Measurements from ENCODE around the gene NUFIP2. TPM values are rescaled to one million over a fixed set of nuclear protein-coding genes. Genes with fewer than 3 reads are reported as not detected.
"Not testable (repeated sequence)": the region's sequence is repeated elsewhere in the genome, so short reads cannot be mapped to it uniquely, and the experiment has no call there.

NUFIP2 gene
- 51.7 TPM for total RNA-seq
- long read RNA-seq, partial matches to known transcripts: 8 of 28 reads
- long read RNA-seq, other reads (novel, unspliced or antisense): 20 of 28 reads

- DNase-seq (ENCODE audit: low spot score): peak; percentile 99
Observed at GRCh38 chr17:29293890-29294579, at the start of gene NUFIP2. TSS of gene NUFIP2 (minus strand) at chr17:29294148. CDS start at chr17:29294059, 89 bp downstream.

- DNase-seq (ENCODE audit: low spot score): no peak
Observed at GRCh38 chr17:29342158-29342765, 48.3 kb upstream of the NUFIP2 start.

GRCh38 chr17:29341726-29342125 is 47.8 kb upstream of the NUFIP2 start:
- DNase-seq (ENCODE audit: low spot score): no peak

- not testable (repeated sequence) for DNase-seq (ENCODE audit: low spot score)
Observed at GRCh38 chr17:29339016-29339415, 45.1 kb upstream of the NUFIP2 start.

DNA sequence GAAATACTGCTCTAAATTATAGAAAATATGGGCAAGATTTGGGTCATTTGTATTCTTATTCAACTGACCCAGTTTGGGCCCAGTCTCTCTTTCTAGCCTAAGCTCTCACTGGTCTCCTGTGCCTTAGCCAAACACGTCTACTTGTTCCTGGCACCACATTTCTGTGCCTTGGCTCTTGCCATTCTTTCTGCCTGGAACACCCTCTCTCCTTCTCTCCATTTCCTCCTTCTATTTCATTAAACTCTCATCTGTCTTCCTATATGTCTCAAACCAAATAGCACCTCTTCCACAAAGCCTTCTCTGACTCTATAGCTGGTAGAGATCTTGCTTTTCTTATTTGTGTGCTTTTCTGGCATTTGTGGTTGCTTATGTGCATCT is 37.7 kb upstream of the NUFIP2 start:
- no peak for DNase-seq (ENCODE audit: low spot score)

DNA sequence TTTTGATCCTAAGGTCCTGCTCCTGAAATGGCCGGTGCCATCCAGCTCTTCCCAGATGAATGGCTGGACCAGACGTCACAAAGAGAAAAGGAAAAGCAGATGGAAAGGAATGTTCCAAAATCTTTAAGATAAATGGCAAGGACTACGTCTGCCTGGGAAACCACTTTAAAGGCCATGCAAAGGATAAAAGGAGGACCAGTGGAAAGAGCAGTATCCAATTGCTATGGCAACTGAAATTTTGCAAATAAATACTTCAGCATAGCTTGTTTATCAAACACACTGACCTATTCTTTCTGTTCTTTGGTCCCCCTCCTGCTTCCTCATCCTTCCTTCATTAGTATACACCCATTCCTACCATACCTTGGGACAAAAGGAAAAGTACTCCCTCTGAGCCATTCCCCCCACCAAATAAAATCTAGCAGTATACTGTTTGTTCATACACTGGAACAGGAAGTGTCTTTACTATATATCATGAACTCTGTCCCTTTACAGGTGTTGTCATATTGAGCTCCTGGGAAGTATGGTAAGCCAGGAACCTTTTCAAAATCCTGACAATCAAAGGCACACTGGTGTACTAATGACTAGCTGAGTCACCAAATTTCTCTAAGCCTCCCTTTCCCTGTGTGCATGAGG is 37.2 kb upstream of the NUFIP2 start:
- DNase-seq (ENCODE audit: low spot score): no peak

DNA sequence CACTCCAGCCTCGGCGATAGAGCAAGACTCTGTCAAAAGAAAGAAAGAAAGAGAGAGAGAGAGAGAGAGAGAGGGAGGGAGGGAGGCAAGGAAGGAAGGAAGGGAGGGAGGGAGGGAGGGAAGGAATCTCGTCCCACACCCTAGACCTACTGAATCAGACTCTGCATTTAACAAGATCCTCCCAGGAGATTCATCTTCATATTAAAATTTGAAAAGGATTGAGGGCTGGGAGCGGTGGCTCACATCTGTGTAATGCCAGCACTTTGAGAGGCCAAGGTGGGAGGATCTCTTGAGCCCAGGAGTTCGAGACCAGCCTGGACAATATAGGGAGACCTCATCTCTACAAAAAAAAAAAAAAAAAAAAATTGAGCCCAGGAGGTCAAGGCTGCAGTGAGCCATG is 33.5 kb upstream of the NUFIP2 start:
- DNase-seq (ENCODE audit: low spot score): no peak

DNA sequence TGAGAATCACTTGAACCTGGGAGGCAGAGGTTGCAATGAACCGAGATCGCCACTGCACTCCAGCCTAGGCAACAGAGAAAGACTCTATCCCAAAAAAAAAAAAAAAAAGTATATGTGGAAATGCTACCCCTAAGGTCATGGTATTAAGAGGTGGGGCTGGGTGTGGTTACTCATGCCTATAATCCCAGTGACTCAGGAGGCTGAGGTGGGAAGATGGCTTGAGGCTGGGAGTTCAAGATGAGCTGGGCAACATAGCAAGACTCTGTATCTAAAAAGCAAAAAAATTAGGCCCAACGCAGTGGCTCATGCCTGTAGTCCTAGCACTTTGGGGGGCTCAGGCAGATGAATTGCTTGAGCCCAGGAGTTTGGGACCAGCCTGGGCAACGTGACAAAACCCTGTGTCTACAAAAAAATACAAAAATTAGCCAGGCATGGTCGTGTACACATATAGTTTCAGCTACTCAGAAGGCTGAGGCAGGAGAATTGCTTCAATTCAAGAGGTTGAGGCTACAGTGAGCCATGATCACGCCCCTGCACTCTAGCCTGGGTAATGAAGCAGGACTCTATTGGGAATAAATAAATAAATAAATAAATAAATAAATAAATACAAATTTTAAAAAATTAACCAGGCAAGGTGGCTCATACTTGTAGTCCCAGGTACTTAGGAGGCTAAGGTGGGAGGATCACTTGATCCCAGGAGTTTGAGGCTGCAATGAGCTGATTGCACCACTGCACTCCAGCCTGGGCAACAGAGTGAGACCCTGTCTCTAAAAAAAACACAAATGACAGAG is 32.3 kb upstream of the NUFIP2 start:
- DNase-seq (ENCODE audit: low spot score): no peak

- no peak for DNase-seq (ENCODE audit: low spot score)
Observed at GRCh38 chr17:29322363-29322762, 28.4 kb upstream of the NUFIP2 start.

- no peak for DNase-seq (ENCODE audit: low spot score)
Observed at GRCh38 chr17:29303386-29303785, 9.4 kb upstream of the NUFIP2 start.

DNA sequence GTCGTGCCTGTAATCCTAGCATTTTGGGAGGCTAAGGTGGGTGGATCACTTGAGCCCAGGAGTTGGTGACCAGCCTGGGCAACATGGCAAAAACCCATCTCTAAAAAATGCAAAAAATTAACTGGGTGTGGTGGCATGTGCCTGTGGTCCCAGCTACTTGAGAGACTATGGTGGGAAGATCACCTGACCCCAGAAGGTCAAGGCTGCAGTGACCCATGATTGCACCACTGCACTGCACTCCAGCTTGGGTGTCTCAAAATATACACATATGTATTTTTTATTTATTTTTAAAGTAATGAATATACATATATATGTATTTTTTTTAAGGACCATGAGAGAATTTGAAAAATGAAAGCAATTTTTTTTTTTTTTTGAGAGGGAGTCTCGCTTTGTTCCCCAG is 5.1 kb upstream of the NUFIP2 start:
- no peak for DNase-seq (ENCODE audit: low spot score)

DNA sequence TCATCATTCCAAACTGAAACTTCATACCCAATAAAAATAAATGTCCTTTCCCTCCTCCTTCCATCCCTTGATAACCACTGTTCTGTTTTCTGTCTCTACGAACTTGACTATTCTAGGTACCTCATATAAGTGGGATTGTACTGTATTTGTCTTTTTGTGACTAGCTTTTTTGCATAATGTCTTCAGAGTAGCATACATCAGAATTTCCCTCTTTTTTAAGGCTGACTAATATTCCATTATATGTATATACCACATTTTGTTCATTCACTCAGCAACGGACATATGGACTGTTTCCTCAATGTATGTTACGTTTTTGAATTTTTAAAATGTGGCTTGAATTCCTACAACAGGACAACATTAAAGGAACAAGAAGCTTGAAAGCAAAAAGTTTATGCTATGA is 1.5 kb upstream of the NUFIP2 start:
- DNase-seq (ENCODE audit: low spot score): no peak

DNA sequence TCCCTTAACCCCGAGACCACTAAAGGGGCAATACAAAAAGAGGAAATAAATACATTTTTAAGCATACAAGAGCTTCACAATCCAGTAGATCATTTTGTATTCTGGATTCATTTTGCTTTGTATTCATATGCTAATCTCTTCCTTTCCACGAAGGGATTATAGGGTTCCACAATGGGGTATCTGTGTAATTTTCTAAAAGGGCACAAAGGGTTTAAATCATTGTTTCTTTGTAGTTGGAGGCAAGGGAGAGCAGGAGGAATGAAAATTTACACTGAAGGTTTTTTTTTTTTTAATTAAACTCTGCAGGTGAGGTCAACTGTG is 592 bp upstream of the NUFIP2 start:
- no peak for DNase-seq (ENCODE audit: low spot score)

DNA sequence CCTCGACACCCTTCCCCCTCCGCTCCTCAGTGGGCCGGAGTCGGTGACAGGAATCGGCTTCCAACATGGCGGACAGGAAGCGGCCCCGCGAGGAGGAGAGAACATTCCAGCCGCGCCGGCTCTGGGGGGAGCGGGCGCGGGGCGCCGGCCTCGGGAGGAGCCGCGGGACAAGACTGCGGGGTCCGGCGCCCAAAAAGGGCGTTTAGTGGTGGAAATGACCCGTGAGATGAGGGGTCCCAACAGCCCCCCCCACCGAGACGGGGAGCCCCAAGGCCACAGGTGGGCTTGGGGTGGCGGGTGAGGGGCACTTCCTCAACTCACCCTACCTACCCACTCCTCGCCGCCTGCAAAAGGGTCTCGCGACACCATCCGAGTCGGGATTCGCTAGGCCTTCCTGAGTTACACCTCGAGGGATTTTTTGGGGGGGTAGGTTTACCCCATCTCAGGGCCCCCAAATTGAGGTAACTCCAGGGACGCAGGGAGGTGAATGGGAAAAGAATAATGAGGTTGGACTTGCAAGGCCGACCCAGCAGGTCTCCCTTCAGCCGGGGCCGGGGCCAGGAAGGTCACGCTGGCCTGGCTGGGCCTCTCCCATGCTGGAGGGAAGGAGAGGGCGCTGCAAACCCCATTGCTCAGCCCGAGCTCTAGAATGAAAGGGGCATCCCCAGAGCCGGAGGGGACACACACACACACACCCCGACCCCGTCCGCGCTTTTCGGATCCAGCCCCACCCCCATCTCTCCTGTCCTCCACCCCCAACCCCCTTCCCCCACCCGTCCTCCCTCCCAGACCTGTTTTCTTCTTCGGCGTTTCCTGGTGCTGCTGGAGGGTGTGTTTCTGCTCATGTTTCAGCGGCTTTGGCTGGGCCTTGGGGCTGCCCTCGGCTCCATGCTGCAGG is 707 bp downstream of the NUFIP2 start:
- DNase-seq (ENCODE audit: low spot score): peak; percentile 92

GRCh38 chr17:29292071-29292991 is 1.6 kb downstream of the NUFIP2 start:
- no peak for DNase-seq (ENCODE audit: low spot score)

- DNase-seq (ENCODE audit: low spot score): no peak
Observed at GRCh38 chr17:29291163-29291752, 2.7 kb downstream of the NUFIP2 start.

GRCh38 chr17:29289852-29290251 is 4.1 kb downstream of the NUFIP2 start:
- DNase-seq (ENCODE audit: low spot score): no peak

DNA sequence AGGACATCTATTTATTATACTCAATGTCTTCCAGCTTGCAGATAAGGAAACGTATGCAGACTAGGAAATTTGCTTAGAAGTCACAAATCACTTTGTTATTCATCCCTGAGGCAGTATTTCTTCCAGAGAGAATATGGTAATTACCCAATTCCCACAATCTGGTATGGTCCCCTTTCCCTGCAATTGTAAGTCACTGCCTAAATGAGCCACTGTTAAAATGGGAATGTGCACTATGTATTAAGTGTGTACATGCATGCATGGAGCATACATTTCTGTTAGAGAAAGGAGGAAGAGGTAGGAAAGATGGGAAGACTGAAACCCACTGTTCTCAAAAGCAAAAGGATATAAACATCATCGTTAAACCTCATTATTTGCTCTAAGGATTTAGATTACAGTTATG is 10.0 kb downstream of the NUFIP2 start:
- no peak for DNase-seq (ENCODE audit: low spot score)

DNA sequence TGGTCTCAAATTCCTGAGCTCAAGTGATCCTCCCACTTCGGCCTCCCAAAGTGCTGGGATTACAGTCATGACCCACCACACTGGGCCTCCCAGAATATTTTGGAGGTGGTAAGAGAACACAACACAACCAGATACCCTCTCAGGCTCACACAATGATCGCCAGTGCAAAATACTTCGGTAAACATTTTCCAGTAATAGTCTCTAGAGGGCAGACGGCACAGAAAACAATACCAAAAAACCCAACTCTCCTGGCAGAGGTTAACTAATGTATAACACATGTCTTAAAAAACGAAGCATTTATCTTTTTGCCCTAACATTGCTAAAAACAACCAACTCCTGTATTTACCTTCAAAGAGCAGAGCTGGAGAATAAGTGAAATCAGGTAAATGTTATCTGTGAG is 10.5 kb downstream of the NUFIP2 start:
- DNase-seq (ENCODE audit: low spot score): no peak
